ENCODE results near the gene OR6N1.

The OR6N1 gene

GRCh38 chr1:158730453-158730852 is 41.5 kb downstream of the OR6N1 start:
- no peaks in the 10 kb centered on the region for H4K20me1 ChIP-seq (ENCODE audit: insufficient read depth)
- H2AFZ ChIP-seq (ENCODE audit: low read depth), result no peak overlapping the region

GRCh38 chr1:158728510-158729225 is 43.3 kb downstream of the OR6N1 start:
- TF ChIP-seq, protein P1, sequence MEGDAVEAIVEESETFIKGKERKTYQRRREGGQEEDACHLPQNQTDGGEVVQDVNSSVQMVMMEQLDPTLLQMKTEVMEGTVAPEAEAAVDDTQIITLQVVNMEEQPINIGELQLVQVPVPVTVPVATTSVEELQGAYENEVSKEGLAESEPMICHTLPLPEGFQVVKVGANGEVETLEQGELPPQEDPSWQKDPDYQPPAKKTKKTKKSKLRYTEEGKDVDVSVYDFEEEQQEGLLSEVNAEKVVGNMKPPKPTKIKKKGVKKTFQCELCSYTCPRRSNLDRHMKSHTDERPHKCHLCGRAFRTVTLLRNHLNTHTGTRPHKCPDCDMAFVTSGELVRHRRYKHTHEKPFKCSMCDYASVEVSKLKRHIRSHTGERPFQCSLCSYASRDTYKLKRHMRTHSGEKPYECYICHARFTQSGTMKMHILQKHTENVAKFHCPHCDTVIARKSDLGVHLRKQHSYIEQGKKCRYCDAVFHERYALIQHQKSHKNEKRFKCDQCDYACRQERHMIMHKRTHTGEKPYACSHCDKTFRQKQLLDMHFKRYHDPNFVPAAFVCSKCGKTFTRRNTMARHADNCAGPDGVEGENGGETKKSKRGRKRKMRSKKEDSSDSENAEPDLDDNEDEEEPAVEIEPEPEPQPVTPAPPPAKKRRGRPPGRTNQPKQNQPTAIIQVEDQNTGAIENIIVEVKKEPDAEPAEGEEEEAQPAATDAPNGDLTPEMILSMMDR (conservative IDR thresholded peaks at IDR 0.05; ENCODE audit: low read depth, low read length), result no peak
- H2AFZ ChIP-seq (ENCODE audit: low read depth), result no peak overlapping the region
- H3K79me2 ChIP-seq (ENCODE audit: insufficient read depth, low read depth), result no peaks in the 10 kb centered on the region
- H3K4me1 ChIP-seq (ENCODE audit: low read depth, poor library complexity, severe bottlenecking), result peaks cover 5% of the 10 kb centered on the region
- H3K4me2 ChIP-seq, result no peak overlapping the region
- no peak overlapping the region for H3K27ac ChIP-seq
- no peak overlapping the region for H3K9ac ChIP-seq
- no peak overlapping the region for H3K4me3 ChIP-seq (IDR thresholded peaks at IDR 0.05; ENCODE audit: insufficient read depth, low read depth, low read length)
- H3K27me3 ChIP-seq (ENCODE audit: insufficient read depth, low read depth), result no peaks in the 10 kb centered on the region
- H4K20me1 ChIP-seq (ENCODE audit: insufficient read depth), result no peaks in the 10 kb centered on the region
- no peaks in the 10 kb centered on the region for H3K36me3 ChIP-seq (ENCODE audit: insufficient read depth)

More at GRCh38 chr1:158730453-158730852, 41.5 kb downstream of the OR6N1 start:
- TF ChIP-seq, protein P1 (conservative IDR thresholded peaks at IDR 0.05; ENCODE audit: low read depth, low read length), result no peak
- Histone ChIP-seq H3K79me2 (ENCODE audit: insufficient read depth, low read depth) (no peaks in the 10 kb centered on the region), H3K27me3 (ENCODE audit: insufficient read depth, low read depth) (no peaks in the 10 kb centered on the region), H3K27ac (no peak overlapping the region), H3K4me3 (IDR thresholded peaks at IDR 0.05; ENCODE audit: insufficient read depth, low read depth, low read length) (no peak overlapping the region), H3K4me1 (ENCODE audit: low read depth, poor library complexity, severe bottlenecking) (peaks cover 5% of the 10 kb centered on the region), H3K9ac (no peak overlapping the region), H3K36me3 (ENCODE audit: insufficient read depth) (no peaks in the 10 kb centered on the region), H3K4me2 (no peak overlapping the region)

DNA sequence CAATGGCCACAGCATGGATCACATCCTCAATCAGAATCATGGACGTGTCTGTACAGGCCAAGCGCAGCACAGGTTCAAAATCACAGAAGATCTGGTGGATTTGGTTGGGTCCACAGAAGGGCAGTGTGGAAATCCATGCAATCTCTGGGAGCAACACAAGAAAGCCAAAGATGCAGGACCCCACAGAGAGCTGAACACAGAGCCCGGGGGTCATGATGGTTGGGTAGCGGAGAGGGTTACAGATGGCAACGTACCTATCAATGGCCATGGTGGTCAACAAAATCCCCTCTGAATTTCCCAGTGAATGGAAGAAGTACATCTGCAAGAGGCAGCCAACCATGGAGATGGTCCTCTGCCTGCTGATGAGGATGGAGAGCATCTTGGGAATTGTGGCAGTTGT is 47.6 kb downstream of the OR6N1 start:
- Histone ChIP-seq H3K4me2 (no peak overlapping the region), H4K20me1 (ENCODE audit: insufficient read depth) (no peaks in the 10 kb centered on the region), H3K27ac (no peak overlapping the region), H3K79me2 (ENCODE audit: insufficient read depth, low read depth) (no peaks in the 10 kb centered on the region), H2AFZ (ENCODE audit: low read depth) (no peak overlapping the region), H3K4me1 (ENCODE audit: low read depth, poor library complexity, severe bottlenecking) (peaks cover under 1% of the 10 kb centered on the region), H3K9ac (no peak overlapping the region), H3K4me3 (IDR thresholded peaks at IDR 0.05; ENCODE audit: insufficient read depth, low read depth, low read length) (no peak overlapping the region), H3K27me3 (ENCODE audit: insufficient read depth, low read depth) (no peaks in the 10 kb centered on the region), H3K36me3 (ENCODE audit: insufficient read depth) (no peaks in the 10 kb centered on the region)
- TF ChIP-seq, protein P1 (conservative IDR thresholded peaks at IDR 0.05; ENCODE audit: low read depth, low read length), result no peak

- TF ChIP-seq, protein P1 (conservative IDR thresholded peaks at IDR 0.05; ENCODE audit: low read depth, low read length), result no peak
- H3K79me2 ChIP-seq (ENCODE audit: insufficient read depth, low read depth), result no peaks in the 10 kb centered on the region
- H3K9ac ChIP-seq, result no peak within 1 kb of the TSS
- no peaks in the 10 kb centered on the region for H3K36me3 ChIP-seq (ENCODE audit: insufficient read depth)
- peaks cover 15% of the 10 kb centered on the region for H3K4me1 ChIP-seq (ENCODE audit: low read depth, poor library complexity, severe bottlenecking)
- no peaks in the 10 kb centered on the region for H3K27me3 ChIP-seq (ENCODE audit: insufficient read depth, low read depth)
- H4K20me1 ChIP-seq (ENCODE audit: insufficient read depth), result no peaks in the 10 kb centered on the region
- no peak within 1 kb of the TSS for H2AFZ ChIP-seq (ENCODE audit: low read depth)
- no peak within 1 kb of the TSS for H3K4me3 ChIP-seq (IDR thresholded peaks at IDR 0.05; ENCODE audit: insufficient read depth, low read depth, low read length)
- H3K4me2 ChIP-seq, result no peak within 1 kb of the TSS
- no peak within 1 kb of the TSS for H3K27ac ChIP-seq
These were observed 51.4 kb downstream of the OR6N1 start, which contains the start of gene OR6K3 for GRCh38 chr1:158720620-158721019. Gene OR6K3, minus strand, starts transcription at chr1:158720720. Its CDS starts 2,605 bp downstream, at chr1:158718115.

Measured in KMS-11 (cell line).